GM19238 (cell line): ENCODE data around the gene DNA2.
A peak's percentile ranks its signal among the peaks of the same experiment; 100 is the strongest.
"Not testable (repeated sequence)": the region's sequence is repeated elsewhere in the genome, so short reads cannot be mapped to it uniquely, and the experiment has no call there.

Source experiments
- DNase-seq: peaks from one replicate; pipeline ENCODE4 v3.0.0; 2011; ENCODE audit warnings: low spot score; ENCODE audit not compliant: insufficient read length

DNA2 gene

DNA sequence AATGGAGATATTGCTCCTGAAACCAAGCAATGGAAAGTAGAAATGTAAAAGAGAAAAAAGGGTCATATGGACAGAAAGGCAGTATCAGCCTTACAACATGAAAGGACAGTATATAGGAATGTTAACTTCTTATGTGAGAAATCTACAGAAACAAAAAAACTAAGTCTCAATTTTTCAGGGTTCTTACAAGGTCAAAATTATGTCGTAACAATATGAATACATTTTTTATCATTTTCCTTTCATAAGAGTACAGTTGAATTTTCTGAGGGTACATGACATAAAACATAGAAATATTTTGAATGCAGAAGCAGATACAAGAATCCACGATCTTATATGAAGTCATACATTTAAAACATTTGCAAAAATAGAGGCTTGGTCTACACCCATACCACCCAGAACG is 10.7 kb downstream of the DNA2 start:
- no peak for DNase-seq

DNA sequence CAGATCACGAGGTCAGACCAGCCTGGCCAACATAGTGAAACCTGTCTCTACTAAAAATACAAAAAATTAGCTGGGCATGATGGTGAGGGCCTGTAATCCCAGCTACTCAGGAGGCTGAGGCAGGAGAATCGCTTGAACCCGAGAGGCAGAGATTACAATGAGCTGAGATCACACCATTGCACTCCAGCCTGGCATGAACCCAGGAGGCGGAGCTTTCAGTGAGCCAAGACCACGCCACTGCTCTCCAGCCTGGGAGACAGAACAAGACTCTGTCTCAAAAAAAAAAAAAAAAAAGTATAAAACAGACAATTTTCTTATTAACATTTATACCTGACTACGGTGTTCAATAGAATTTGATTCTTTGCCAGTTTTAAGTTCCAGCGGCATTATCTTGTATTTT is 22.1 kb downstream of the DNA2 start:
- not testable (repeated sequence) for DNase-seq

- DNase-seq = no peak
These were observed 25.6 kb downstream of the DNA2 start for GRCh38 chr10:68446179-68446578.

DNA sequence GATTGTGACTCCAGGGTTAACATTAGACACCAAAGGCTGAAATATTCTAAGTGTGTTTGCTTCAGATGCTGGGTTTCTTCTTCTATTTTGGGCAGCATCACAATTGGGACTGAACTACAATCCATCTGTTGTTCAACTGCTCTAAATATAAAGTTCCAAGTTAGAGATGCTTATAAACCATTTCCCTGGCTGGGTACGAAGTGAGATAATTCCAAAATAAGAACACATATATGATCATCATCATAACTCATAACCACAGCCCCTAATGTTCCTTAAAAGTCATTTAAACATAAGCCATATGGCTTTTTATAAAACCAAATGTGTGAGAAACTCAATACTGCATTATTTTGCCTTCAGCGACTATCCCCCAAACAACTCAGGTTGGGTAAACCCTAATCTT is 28.8 kb downstream of the DNA2 start:
- no peak for DNase-seq

DNA sequence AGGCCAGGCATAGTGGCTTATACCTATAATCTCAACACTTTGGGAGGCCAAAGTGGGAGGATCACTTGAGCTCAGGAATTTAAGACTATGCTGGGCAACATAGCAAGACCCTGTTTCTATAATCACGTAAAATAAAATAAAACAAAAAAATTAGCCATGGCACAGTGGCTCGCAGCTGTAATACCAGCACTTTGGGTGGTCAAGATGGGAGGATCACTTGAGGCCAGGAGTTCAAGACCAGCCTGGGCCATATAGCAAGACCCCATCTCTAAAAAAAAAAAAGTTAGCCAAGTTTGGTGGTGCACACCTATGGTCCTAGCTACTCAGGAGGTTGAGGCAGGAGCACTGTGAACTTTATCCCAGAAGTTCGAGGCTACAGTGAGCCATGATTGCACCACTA is 30.9 kb downstream of the DNA2 start:
- no peak for DNase-seq

GRCh38 chr10:68435803-68436202 is 36.0 kb downstream of the DNA2 start:
- DNase-seq = no peak

- DNase-seq = no peak
These were observed 37.1 kb downstream of the DNA2 start for GRCh38 chr10:68434657-68435056.

DNA sequence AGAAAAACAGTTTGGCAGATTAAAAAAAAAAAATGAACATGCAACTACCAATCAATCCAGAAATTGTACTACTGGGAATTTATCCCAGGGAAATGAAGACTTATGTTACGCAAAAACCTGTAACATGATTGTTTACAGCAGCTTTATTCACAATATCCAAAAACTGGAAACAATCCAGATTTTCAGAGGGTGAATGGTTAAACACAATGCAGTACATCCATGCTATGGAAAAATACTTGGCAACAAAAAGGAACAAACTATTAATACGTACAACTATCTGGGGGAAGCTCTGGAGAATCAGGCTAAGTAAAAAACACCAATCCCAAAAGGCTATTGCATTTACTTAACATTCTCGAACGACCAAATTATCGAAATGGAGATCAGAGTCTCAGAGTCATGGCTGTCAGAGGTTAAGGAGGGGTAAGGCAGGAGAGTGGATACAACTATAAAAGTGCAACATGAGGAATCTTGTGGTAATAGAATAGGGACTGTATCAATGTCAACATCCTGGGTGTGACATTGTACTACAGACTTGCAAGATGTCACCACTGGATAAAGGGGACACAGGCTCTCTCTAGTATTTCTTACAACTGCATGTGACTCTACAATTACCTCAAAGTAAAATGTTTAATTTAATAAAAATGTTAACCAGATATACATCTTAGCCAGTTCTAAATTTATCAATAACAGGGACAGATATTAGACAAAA is 43.2 kb downstream of the DNA2 start:
- no peak for DNase-seq

DNA sequence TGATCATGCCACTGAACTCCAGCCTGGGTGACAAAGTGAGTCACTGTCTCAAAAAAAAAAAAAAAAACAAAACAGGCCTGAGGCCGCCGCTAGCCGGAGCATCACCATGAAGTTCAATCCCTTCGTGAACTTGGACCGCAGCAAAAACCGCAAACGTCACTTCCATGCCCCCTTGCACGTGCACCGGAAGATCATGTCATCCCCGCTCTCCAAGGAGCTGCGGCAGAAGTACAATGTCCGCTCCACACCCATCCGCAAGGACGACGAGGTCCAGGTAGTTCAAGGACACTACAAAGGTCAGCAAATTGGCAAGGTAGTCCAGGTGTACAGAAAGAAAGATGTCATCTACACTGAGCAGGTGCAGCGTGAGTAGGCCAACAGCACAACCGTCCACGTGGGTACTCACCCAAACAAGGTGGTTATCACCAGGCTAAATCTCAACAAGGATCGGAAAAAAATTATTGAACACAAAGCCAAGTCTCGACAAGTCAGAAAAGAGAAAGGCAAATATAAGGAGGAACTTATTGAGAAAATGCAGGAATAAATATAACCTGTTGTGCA is 47.2 kb downstream of the DNA2 start:
- no peak for DNase-seq

DNA sequence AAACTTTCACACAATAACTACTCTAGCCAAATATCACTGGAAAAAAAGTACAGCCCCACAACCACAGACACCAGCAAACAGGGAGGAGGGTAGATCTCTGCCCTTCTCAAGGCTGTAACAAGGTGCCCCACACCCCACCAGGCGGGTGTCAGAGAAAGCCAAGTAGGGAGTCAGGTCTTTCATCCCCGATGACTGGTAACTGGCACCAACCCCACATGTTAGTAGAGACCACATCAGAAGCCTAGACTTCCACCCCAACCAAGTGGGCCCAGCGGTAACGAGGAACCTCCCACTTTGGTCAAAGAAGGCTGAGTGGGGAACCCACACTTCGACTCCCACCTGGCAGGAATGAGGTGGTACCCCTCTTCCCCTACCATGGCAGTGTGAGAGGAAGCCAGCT is 48.3 kb downstream of the DNA2 start:
- DNase-seq = no peak

- DNase-seq = no peak
These were observed 52.4 kb downstream of the DNA2 start for GRCh38 chr10:68419376-68419775.

- DNase-seq = no peak
These were observed 62.8 kb downstream of the DNA2 start for GRCh38 chr10:68408898-68409518.

GRCh38 chr10:68406815-68407548 is 64.8 kb downstream of the DNA2 start, which contains the start of gene RUFY2:
TSS of gene RUFY2 (minus strand) at chr10:68407277. CDS start at chr10:68407189, 88 bp downstream.
- DNase-seq = peak; percentile 84

DNA sequence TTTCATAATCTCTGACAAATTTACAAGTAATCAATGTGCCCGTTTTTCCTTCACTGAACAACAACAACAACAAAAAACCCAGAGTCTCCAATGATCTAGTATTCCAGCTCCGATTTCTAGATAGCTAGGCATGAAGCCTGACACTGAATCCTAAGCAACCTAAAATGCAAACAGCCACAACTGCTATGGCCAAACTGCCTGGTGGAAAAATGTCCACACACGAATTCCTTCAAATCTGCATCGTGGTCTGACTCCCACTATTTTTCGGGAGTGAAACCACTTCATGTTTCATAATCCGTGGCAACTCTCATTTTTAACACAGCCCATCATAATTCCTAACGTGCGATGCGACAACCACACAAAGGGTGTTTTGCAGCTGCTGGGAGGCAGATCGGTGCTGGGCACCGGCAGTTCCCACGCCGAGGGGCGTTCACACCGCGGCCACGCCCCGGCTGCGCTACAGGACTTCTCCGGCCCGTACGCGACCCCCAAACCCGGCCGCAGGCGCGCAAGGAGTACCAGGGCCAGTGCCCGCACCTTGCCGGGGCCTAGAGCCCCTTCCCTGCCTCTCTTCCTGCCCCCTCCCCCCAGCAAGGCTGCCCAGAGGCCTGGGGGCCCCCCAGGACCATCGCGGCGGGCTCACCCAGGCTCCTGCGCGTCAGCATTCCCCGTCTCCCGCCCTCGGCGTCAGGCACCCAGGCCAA is 65.5 kb downstream of the DNA2 start:
- DNase-seq = peak; percentile 61

DNA sequence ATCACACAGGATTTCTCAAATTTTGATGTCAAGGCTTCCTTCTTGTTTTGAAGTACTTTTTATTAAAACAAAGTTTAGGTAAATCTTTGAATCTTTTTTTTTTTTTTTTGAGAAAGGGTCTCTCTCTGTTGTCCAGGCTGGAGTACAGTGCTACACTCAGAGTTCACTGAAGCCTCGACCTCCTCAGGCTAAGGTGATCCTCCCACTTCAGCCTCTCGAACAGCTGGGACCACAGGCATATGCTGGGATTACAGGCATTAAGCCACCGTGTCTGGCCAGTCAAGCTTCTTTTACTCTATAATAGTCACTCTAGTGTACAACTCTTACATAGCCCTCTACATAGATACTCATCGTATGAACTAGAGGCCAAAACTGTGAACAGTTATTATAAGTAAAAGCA is 68.1 kb downstream of the DNA2 start:
- no peak for DNase-seq

DNA sequence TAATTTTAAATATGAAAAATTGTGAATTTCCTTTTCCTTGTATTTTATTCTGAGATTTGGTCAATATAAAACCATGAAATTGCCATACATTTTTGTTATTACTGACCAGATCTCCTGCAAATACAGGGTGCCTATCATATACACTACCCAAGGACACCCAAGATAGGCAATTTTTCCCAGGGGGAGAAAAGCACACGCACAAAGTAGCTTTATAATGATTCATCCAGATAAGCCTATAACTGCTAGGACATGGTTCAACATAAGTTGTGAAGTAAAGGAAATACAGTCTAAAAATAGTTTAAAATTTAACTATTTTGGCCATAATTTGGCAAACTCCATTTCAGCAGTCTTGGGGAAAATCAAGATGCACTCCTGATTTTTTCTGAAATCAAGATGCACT is 69.5 kb downstream of the DNA2 start:
- DNase-seq = no peak

DNA sequence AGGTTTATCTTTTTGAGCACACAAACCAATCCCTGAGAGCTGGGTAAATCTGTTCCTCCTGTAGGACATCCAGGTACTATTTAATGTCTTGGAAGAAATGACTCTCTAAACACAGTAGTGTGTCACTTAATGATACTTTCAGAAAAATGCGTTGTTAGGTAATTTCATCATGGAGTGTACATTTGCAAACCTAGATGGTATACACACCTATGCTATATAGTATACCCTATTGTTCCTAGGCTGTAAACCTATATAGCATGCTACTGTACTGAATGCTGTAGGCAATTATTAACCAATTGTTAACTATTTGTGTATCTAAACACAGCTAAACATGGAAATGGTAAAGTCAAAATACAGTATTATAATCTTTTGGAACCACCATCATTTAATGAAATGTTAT is 74.8 kb downstream of the DNA2 start:
- DNase-seq = no peak

DNA sequence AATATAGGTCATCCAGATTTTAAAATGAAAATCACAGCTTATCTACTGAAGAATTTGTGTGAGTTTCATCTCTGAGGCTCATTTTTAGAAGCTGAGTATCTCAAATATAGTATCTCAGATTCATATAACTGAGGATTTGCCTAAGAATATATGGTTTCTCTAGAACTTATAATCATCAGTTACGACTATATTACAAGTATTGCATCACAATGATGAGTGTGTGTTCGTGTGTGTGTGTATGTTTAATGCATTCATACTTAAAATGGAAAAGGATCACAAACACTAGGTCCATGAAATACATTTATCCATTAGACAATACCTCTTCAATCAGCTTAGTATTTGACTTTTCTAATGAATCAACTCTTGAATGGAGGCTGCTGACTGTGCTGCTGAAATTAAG is 86.0 kb downstream of the DNA2 start:
- DNase-seq = no peak

DNA sequence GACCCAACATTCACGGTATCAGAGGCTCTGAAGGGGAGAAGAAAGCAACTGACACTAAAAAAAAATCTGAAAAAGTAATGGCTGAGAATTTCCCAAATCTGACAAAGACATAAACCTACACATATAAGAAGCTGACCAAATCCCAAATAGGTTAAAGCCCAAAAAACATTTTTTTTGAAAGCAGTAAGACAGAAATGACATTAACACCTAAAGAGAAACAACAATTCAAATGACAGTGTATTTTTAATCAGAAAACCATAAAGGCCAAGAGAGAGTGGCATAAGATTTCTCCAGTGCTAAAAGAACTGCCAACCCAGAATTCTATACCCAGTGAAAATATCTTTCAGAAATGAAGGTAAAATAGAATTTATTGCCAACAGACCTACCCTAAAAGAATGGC is 100.2 kb downstream of the DNA2 start:
- DNase-seq = no peak

DNA sequence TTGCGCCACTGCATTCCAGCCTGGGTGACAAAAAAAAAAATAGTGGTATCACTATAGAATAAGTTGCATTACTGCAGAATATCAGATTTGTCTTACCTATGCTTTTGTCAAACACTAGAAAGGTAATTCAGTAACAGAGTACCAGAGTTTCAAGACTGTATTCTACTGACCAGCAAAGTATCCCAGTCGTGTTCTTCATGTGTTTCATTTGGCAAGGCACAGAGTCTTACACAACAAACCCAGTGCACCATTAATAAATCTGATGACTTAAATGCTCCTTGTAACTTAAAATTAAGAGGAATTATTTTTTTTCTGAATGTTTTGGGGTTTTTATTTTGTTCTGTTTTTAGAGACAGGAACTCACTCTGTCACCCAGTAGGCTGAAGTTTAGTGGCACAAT is 104.7 kb downstream of the DNA2 start:
- no peak for DNase-seq

DNA sequence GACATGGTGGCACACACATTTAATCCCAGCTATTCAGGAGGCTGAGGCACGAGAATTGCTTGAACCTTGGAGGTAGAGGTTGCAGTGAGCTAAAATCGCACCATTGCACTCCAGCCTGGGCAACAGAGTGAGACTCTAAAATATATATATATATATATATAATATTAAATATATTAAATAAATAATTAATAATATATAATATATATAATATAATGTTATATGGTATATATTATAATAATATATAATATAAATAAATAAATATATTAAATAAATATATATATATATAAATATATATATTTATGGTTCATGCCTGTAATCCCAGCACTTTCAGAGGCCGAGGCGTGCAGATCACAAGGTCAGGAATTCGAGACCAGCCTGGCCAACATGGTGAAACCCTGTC is 105.2 kb downstream of the DNA2 start:
- DNase-seq = no peak

DNA sequence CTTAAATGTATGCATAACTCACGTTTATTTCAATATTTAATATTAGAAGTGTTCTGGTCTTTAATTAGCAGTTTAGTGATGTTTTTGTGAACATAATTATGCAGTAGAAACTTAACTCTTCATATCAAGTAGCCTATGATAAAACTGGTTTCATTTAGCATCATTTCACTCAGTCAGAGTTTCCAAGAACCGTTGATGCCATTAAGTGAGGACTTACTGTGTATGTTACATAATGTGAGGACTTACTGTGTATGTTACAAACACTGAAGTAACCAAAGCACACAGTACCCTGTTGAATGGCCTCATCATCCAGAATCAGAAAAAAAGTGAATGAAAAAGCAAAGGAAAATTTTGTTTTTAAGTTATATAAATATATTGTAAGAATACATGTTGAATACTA is 106.2 kb downstream of the DNA2 start:
- no peak for DNase-seq
